GM19372 (cell line): ENCODE measurements around the gene GPAT2.
"Not testable (repeated sequence)": the region's sequence is repeated elsewhere in the genome, so short reads cannot be mapped to it uniquely, and the experiment has no call there.

ENCODE experiments used
- ATAC-seq: cut with Tn5 transposase; IDR thresholded peaks from one replicate; pipeline ENCODE4 v1.9.1; 2021; ENCODE audit warnings: mild to moderate bottlenecking, low read depth, moderate library complexity; ENCODE audit not compliant: unreplicated experiment

Gene GPAT2

GRCh38 chr2:96034792-96035191, at the start of gene GPAT2:
TSS of gene GPAT2 (minus strand) at chr2:96034916. CDS start at chr2:96032359, 2,557 bp downstream.
- not testable (repeated sequence) for ATAC-seq

GRCh38 chr2:96083989-96084857, 49.5 kb upstream of the GPAT2 start:
- no peak for ATAC-seq

GRCh38 chr2:96083064-96083939, 48.6 kb upstream of the GPAT2 start:
- no peak for ATAC-seq

GRCh38 chr2:96082211-96083063, 47.7 kb upstream of the GPAT2 start:
- no peak for ATAC-seq

GRCh38 chr2:96081042-96081441, 46.3 kb upstream of the GPAT2 start:
- no peak for ATAC-seq

- ATAC-seq, result no peak
Observed at GRCh38 chr2:96075199-96075771, 40.6 kb upstream of the GPAT2 start.

- no peak for ATAC-seq
Observed at GRCh38 chr2:96074156-96074555, 39.4 kb upstream of the GPAT2 start.

GRCh38 chr2:96073170-96073775, 38.6 kb upstream of the GPAT2 start:
- ATAC-seq, result no peak

- ATAC-seq, result no peak
Observed at GRCh38 chr2:96072746-96073145, 38.0 kb upstream of the GPAT2 start.

- not testable (repeated sequence) for ATAC-seq
Observed at GRCh38 chr2:96071977-96072491, 37.3 kb upstream of the GPAT2 start.

- not testable (repeated sequence) for ATAC-seq
Observed at GRCh38 chr2:96071087-96071976, 36.6 kb upstream of the GPAT2 start.

- not testable (repeated sequence) for ATAC-seq
Observed at GRCh38 chr2:96070351-96070750, 35.6 kb upstream of the GPAT2 start.

- not testable (repeated sequence) for ATAC-seq
Observed at GRCh38 chr2:96069878-96070277, 35.2 kb upstream of the GPAT2 start.

GRCh38 chr2:96067902-96068581, 33.3 kb upstream of the GPAT2 start:
- not testable (repeated sequence) for ATAC-seq

- not testable (repeated sequence) for ATAC-seq
Observed at GRCh38 chr2:96067098-96067660, 32.5 kb upstream of the GPAT2 start.

GRCh38 chr2:96066511-96066910, 31.8 kb upstream of the GPAT2 start:
- ATAC-seq, result not testable (repeated sequence)

- not testable (repeated sequence) for ATAC-seq
Observed at GRCh38 chr2:96065954-96066353, 31.2 kb upstream of the GPAT2 start.
